AG04450 (cell line): ENCODE data around the gene MYO1D. TPM values are rescaled to one million over a fixed set of nuclear protein-coding genes. Genes with fewer than 3 reads are reported as not detected.

ENCODE experiments used
- CTCF ChIA-PET: fragments of 300-600, 350-600 bp; formaldehyde crosslinking; extraction: SDS; loops from one replicate; lab custom pipeline; 2022; ENCODE audit warnings: antibody characterized with exemption, inconsistent platforms; lab: Charles Lee
- POLR2A ChIA-PET: fragments of 350-600 bp; formaldehyde crosslinking; extraction: SDS; loops from one replicate; lab custom pipeline; 2021; ENCODE audit warnings: antibody characterized with exemption, inconsistent platforms; lab: Yijun Ruan, JAX
- DNase-seq: peaks from one replicate; pipeline ENCODE4 v3.0.0-alpha.2; 2011; ENCODE audit warnings: low read depth, low spot score
- H3K27ac ChIP-seq: one replicate; pipeline ENCODE4 v1.5.1; 2012; ENCODE audit warnings: low read depth, low read length, control low read depth
- H3K27me3 ChIP-seq: one replicate; pipeline ENCODE4 v1.6.0; 2012; ENCODE audit warnings: low read length; ENCODE audit not compliant: control insufficient read depth, insufficient read depth
- H3K4me3 ChIP-seq: 2 replicates; pipeline ENCODE4 v1.5.1; 2011; ENCODE audit warnings: mild to moderate bottlenecking, low read depth, low read length, control low read depth
- H3K9me3 ChIP-seq: 2 replicates; pipeline ENCODE4 v1.5.1; 2012; ENCODE audit warnings: low read length; ENCODE audit not compliant: control insufficient read depth, insufficient read depth
- polyA plus RNA-seq: library from polyadenylated mRNA; depleted of rRNA; stranded (reverse); fragments of >200 nt; gene quantifications from 2 replicates; pipeline ENCODE4 v1.2.3, GENCODE V29; 2011
- TF ChIP-seq, protein P1 (sequence below): IDR thresholded peaks from 2 replicates; pipeline ENCODE4 v1.5.1; 2011; ENCODE audit warnings: low read depth, low read length, control low read depth, inconsistent platforms

The MYO1D gene
- polyA plus RNA-seq, 1 experiment, result 1.1 TPM

DNA sequence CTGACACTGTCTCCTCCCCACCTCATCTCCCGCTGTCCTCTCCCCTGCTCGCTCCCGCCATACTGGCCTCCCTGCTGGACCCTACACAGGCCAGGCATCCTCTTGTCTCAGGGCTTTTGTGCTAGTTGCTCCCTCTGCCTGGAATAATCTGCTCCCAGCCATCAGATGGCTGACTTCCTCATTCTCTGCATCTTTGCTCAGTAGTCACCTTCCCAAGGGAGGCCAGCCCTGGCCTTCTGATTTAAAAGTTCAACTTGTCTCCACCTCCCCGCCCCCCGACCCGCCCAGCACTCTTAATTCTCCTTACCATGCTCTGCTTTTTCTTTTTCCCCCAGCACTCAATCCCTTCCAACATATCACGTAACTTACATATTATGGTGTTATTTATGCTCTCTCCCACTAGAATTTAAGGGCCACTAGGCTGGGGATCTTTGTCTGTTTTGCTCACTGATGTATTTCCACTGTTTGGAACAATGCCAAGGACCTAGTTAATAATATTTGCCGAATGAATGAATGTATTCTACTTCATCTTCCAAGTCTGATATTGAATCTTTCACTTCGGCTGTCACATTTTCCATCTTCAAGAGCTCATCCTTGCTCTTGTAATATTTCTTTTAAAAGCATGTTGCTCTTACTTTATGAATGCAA is 211.9 kb downstream of the MYO1D start:
- TF ChIP-seq, protein P1, sequence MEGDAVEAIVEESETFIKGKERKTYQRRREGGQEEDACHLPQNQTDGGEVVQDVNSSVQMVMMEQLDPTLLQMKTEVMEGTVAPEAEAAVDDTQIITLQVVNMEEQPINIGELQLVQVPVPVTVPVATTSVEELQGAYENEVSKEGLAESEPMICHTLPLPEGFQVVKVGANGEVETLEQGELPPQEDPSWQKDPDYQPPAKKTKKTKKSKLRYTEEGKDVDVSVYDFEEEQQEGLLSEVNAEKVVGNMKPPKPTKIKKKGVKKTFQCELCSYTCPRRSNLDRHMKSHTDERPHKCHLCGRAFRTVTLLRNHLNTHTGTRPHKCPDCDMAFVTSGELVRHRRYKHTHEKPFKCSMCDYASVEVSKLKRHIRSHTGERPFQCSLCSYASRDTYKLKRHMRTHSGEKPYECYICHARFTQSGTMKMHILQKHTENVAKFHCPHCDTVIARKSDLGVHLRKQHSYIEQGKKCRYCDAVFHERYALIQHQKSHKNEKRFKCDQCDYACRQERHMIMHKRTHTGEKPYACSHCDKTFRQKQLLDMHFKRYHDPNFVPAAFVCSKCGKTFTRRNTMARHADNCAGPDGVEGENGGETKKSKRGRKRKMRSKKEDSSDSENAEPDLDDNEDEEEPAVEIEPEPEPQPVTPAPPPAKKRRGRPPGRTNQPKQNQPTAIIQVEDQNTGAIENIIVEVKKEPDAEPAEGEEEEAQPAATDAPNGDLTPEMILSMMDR, result no peak
- POLR2A ChIA-PET, result no interaction called here
- Histone ChIP-seq H3K27me3 (no peaks in the 10 kb centered on the region), H3K27ac (no peak overlapping the region), H3K9me3 (no peaks in the 10 kb centered on the region), H3K4me3 (no peak overlapping the region)
- no peak for DNase-seq
- CTCF ChIA-PET, result no interaction called here

DNA sequence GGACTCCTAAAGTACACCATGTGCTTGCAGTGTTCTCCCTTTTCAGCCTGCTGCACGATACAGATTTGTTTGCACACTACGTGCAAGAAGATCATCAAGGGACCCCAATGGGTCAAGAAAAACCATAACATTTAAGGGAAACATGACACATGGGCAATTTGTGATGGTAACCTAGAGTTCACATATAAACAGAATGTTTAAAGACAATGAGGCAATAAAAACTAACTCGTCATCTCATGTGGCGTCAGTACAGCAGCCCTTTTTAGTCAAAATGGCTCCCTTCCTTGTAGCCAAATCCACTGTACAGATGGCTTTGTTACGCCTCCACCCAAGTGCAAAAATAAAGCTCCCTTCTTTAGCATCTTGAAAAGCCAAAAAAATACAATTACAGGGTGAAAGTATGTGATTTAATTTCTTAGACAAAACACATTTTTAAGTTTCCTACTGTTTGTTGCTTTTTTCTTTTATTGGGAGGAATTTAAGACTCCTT is 216.4 kb downstream of the MYO1D start:
- no peaks in the 10 kb centered on the region for H3K9me3 ChIP-seq
- no peak overlapping the region for H3K4me3 ChIP-seq
- no peak overlapping the region for H3K27ac ChIP-seq
- TF ChIP-seq, protein P1, result no peak
- no peaks in the 10 kb centered on the region for H3K27me3 ChIP-seq
- CTCF ChIA-PET, result interaction anchor here (1.1 to 1.4 kb wide), 2 partner anchors 94 to 1090 kb away, joined by 3 read pairs; no protein-coding TSS in a partner anchor
- no peak for DNase-seq
- POLR2A ChIA-PET, result no interaction called here

DNA sequence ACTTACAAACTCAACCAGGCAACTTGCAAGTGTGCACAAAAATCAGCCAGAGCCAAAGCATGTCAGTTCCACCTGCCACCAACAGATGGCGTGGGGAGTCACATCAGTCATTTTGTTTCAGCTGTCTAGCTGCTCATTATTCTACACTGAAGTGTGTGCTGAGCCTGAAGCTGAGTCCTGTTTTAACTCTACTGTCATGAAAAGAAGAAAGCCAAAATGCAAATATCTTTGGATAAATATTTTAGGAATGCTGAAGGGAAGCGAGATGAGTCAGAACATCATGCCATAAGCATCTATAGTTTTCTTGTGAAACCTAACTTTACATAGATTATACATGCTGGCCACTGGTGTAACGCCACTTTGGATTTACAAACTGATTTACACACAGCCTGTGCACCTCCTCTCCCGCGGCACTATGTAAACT is 217.5 kb downstream of the MYO1D start:
- H3K27me3 ChIP-seq, result no peaks in the 10 kb centered on the region
- H3K4me3 ChIP-seq, result no peak overlapping the region
- no peak overlapping the region for H3K27ac ChIP-seq
- H3K9me3 ChIP-seq, result no peaks in the 10 kb centered on the region
- TF ChIP-seq, protein P1, result peak; percentile 96
- no peak for DNase-seq
- ChIA-PET CTCF (interaction anchor here (0.5 to 2.2 kb wide), 33 partner anchors 9 to 1928 kb away, joined by 3 to 16 read pairs (median 4); partner anchors contain the start of genes CDK5R1 and MYO1D), POLR2A (no interaction called here)

DNA sequence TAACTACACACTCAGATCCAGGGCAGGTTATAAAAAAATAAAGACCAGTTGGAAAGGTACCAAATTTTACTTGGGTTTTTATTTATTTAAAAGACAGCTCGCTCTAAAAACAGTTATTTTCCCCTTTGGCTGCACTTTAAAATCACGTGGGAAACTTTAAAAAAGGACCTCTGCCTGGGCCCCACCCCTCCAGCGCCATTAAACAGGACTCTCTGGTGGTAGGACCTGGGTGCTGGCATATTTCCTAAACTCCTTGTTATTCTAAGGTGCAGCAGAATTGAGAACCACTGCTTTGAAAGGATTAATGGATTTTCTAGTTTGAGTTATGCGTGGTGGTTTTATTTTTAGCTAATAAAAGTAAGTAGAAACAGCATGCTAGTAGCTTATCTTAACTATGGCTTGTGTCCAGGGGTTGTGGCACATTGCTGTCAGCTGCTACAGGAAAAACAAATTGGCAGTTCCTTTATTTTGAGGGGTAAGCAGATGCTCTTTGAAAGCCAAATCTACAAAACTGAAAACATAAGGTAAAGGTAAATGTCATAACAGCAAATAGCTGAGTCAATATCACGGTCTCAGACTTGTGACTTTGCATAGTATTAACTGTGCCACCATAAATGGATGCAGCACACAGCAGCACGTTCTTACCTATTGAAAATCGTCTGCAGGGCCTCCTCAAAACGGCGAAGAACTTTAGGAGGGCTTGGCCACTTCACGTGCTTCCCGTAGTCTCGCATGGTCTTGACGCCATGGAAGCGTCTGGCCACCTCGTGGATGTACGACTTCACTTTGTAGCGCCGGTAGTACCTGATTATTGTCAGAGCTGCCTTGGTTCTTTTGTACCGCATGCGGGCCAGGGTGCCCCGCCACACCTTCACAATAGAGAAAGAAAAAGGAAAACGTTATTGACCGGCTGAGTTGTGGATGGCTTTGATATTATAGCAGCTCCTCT is 218.2 kb downstream of the MYO1D start:
- Histone ChIP-seq H3K9me3 (no peaks in the 10 kb centered on the region), H3K27me3 (no peaks in the 10 kb centered on the region), H3K27ac (no peak overlapping the region), H3K4me3 (no peak overlapping the region)
- ChIA-PET POLR2A (interaction anchor here (0.5 kb wide), 1 partner anchor 219 kb away, joined by 3 read pairs; no protein-coding TSS in a partner anchor), CTCF (interaction anchor here (0.5 to 2.2 kb wide), 35 partner anchors 8 to 1927 kb away, joined by 3 to 16 read pairs (median 4); partner anchors contain the start of genes CDK5R1 and MYO1D)
- TF ChIP-seq, protein P1, result no peak
- no peak for DNase-seq
